ENCODE measurements around the gene LGALS7.
A peak's percentile ranks its signal among the peaks of the same experiment; 100 is the strongest.

DNA sequence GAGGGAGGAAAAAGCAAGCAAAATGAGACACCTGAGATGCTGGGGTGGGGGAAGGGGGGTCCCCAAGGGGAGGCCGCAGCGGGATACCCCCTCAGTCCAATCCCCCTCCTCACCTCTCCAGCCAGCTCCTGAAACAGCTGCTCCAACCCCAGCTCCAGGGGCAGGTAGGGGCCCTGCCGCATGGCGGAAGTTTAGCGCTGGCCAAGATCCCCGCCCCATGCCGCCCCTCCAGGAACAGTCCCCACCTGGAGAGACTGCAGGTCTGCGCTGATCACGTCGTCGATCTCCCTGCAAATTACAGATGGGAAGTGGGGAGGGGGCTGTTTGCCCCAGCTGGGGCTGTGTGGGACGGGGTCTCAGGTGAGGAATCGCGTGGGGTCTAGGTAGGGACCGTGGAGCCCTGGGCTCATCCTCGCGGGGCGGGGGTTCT is 38.0 kb downstream of the LGALS7 start:
- no peak for TF ChIP-seq CTCF (IDR thresholded peaks at IDR 0.05)
- TF ChIP-seq SIN3A (IDR thresholded peaks at IDR 0.05; ENCODE audit: borderline replicate concordance, insufficient read depth, low read depth, low read length), result peak; percentile 88; the same call in 1 of the 2 replicates
- TF ChIP-seq REST (IDR thresholded peaks at IDR 0.05; ENCODE audit: insufficient read depth in 1 of 2, low read depth in 2 of 2, low read length in 1 of 2), result no peak
- TF ChIP-seq POLR2AphosphoS5 (IDR thresholded peaks at IDR 0.05; ENCODE audit: low read depth, low read length), result peak; percentile 29
